ENCODE results near the gene KCNE4. TPM values are rescaled to one million over a fixed set of nuclear protein-coding genes. Genes with fewer than 3 reads are reported as not detected.
A peak's percentile ranks its signal among the peaks of the same experiment; 100 is the strongest.

Gene KCNE4
- total RNA-seq, 1 donor: not detected

GRCh38 chr2:223040527-223040926 lies 11.5 kb upstream of the KCNE4 start:
- no peak for DNase-seq (ENCODE audit: low read depth in 2 of 3, low spot score in 2 of 3)

- no peak for DNase-seq (ENCODE audit: low read depth in 2 of 3, low spot score in 2 of 3)
Observed at GRCh38 chr2:223041527-223042109, 10.4 kb upstream of the KCNE4 start.

GRCh38 chr2:223042284-223042683 lies 9.7 kb upstream of the KCNE4 start:
- no peak for DNase-seq (ENCODE audit: low read depth in 2 of 3, low spot score in 2 of 3)

- peak in 1 of 3 donors; percentile 41 for DNase-seq (ENCODE audit: low read depth in 2 of 3, low spot score in 2 of 3)
Observed at GRCh38 chr2:223042704-223043118, 9.3 kb upstream of the KCNE4 start.

GRCh38 chr2:223043164-223043941 lies 8.6 kb upstream of the KCNE4 start:
- no peak for DNase-seq (ENCODE audit: low read depth in 2 of 3, low spot score in 2 of 3)

GRCh38 chr2:223044092-223044836 lies 7.7 kb upstream of the KCNE4 start:
- DNase-seq (ENCODE audit: low read depth in 2 of 3, low spot score in 2 of 3): peak in 2 of 3 donors; percentile 47 to 58

GRCh38 chr2:223044916-223045700 lies 6.9 kb upstream of the KCNE4 start:
- no peak for DNase-seq (ENCODE audit: low read depth in 2 of 3, low spot score in 2 of 3)

GRCh38 chr2:223046470-223047040 lies 5.4 kb upstream of the KCNE4 start:
- no peak for DNase-seq (ENCODE audit: low read depth in 2 of 3, low spot score in 2 of 3)

GRCh38 chr2:223047260-223047761 lies 4.7 kb upstream of the KCNE4 start:
- no peak for DNase-seq (ENCODE audit: low read depth in 2 of 3, low spot score in 2 of 3)

- no peak for DNase-seq (ENCODE audit: low read depth in 2 of 3, low spot score in 2 of 3)
Observed at GRCh38 chr2:223048519-223048918, 3.5 kb upstream of the KCNE4 start.

- no peak for DNase-seq (ENCODE audit: low read depth in 2 of 3, low spot score in 2 of 3)
Observed at GRCh38 chr2:223049356-223049755, 2.6 kb upstream of the KCNE4 start.

- DNase-seq (ENCODE audit: low read depth in 2 of 3, low spot score in 2 of 3): no peak
Observed at GRCh38 chr2:223050188-223050587, 1.8 kb upstream of the KCNE4 start.

- DNase-seq (ENCODE audit: low read depth in 2 of 3, low spot score in 2 of 3): no peak
Observed at GRCh38 chr2:223050900-223051504, 988 bp upstream of the KCNE4 start.

GRCh38 chr2:223052548-223053483 lies 826 bp downstream of the KCNE4 start:
- DNase-seq (ENCODE audit: low read depth in 2 of 3, low spot score in 2 of 3): no peak

- no peak for DNase-seq (ENCODE audit: low read depth in 2 of 3, low spot score in 2 of 3)
Observed at GRCh38 chr2:223053484-223054192, 1.6 kb downstream of the KCNE4 start.

GRCh38 chr2:223054193-223054781 lies 2.3 kb downstream of the KCNE4 start:
- no peak for DNase-seq (ENCODE audit: low read depth in 2 of 3, low spot score in 2 of 3)

- DNase-seq (ENCODE audit: low read depth in 2 of 3, low spot score in 2 of 3): peak in 1 of 3 donors; percentile 16
Observed at GRCh38 chr2:223055140-223055539, 3.1 kb downstream of the KCNE4 start.

GRCh38 chr2:223055836-223056235 lies 3.8 kb downstream of the KCNE4 start:
- no peak for DNase-seq (ENCODE audit: low read depth in 2 of 3, low spot score in 2 of 3)
